HG02642 (cell line): ENCODE results near the gene PABPN1.

Source experiments
- ATAC-seq: cut with Tn5 transposase; IDR thresholded peaks from one replicate; pipeline ENCODE4 v1.9.1; 2021; ENCODE audit warnings: mild to moderate bottlenecking; ENCODE audit not compliant: unreplicated experiment, poor library complexity

The PABPN1 gene

GRCh38 chr14:23301288-23301968 lies 19.8 kb upstream of the PABPN1 start:
- peak; percentile 80 for ATAC-seq

- ATAC-seq: peak; percentile 20
Observed at GRCh38 chr14:23301969-23302289, 19.3 kb upstream of the PABPN1 start.

DNA sequence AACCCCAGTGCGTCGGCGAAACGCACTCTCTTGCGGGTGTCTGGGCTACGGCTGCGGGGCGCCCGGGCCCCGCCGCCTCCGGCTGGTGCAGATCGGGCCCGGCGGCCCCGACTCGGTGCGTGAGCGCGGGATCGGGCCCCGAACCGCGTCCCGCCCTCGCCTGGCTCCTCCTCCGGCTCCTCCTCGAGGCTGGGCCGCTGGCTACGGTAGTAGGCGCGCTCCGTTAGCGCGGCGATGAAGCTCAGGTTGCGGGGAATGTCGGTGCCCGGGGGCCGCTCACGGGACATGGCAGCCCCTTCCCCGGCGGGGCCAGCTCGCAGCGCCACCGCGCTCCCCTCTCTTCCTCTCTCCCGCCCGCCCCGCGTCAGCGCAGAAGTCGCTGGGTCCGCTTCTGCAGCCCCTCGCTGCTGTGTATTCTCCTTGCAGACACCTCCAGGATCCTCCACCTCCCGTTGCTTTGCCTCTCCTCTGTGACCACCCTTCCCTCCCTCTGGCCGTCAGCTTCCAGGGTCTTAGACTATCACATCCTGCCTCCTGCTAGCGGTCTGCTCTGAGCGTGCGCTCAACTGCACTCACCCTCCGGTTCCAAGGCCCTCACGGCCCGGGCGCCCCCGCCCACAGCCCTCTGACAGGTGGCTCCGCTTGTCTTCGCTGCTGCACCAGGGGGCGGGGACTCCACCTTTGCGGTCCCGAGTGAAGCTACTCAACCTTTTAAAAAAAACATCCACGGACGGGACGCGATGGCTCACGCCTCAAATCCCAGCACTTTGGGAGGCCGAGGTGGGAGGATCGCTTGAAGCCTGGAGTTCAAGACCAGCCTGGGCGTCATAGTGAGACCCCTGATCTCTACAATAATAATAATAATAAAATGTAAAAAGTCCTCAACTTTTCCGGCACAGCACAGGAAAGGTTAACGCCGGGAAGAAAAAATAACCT lies 18.7 kb upstream of the PABPN1 start, which contains the start of gene PPP1R3E:
Gene PPP1R3E, minus strand, starts transcription at position 570 of the 936 bp plus-strand sequence. Its CDS starts 283 bp downstream, at position 287.
- ATAC-seq: peak; percentile 38

DNA sequence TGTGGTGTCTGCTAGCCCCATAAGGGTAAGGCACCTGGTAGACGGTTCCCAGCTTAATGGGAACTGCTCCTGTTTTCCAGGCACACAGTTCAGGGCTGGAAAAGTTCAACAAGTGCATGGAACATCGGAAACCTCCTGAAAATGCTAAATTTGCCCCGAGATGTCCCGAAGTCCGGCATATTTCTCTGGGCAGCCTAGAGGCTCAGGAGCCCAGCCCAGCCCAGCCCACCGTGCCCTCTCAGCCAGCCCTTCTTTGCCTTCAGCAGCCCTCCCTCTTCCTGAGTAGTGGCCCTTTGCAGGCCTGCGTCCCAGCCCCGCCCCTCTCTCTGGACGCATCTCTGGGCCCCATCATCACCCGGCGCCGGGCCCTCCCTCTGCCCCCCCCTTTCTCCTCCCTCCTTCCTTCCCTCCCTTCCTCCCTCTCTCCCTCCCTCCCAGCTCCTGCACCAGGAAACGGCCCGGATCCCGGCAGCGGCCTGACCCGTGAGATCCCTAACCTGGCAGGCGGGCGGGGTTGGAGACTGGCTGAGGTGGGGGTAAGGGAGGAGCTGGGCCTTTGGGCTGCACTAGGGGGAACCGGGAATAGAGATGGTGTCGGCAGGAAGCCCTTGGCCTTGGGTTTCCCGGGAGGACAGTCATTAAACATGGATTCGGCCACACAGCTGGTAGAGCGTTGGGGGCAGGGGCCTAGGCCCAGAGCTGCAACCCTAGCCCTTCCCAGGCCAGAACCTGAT lies 14.7 kb upstream of the PABPN1 start, which contains the start of gene BCL2L2:
Gene BCL2L2, plus strand, starts transcription at position 422 of the 734 bp plus-strand sequence. CDS start 935 bp downstream, outside the sequence.
- ATAC-seq: no peak

GRCh38 chr14:23307146-23307530 lies 14.1 kb upstream of the PABPN1 start:
- no peak for ATAC-seq

DNA sequence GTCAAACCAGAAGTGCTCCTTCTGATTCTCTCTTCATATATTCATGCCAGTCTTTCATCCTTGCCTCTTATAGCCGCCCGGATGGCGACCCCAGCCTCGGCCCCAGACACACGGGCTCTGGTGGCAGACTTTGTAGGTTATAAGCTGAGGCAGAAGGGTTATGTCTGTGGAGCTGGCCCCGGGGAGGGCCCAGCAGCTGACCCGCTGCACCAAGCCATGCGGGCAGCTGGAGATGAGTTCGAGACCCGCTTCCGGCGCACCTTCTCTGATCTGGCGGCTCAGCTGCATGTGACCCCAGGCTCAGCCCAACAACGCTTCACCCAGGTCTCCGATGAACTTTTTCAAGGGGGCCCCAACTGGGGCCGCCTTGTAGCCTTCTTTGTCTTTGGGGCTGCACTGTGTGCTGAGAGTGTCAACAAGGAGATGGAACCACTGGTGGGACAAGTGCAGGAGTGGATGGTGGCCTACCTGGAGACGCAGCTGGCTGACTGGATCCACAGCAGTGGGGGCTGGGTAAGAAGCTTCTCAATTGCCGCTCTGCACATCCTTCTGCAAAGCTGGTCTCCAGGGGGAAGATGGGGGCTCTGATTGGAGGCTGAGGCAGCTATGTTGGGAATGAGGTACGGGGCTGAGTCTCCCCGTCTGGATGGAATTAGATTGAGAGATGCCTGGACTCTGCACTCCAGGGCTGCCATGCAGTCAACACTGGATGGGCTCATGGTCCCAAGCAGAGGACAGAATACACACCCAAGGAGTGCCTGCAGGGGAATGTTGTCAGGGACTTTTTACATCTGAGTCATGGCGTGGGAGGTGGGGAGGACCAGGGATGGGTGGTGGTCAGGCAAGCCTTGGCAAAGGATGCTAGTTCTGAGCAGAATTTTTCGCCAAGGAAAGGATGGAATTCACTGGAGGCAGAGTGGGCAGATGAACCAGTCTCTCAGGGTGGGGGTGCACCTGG lies 13.3 kb upstream of the PABPN1 start:
- no peak for ATAC-seq

DNA sequence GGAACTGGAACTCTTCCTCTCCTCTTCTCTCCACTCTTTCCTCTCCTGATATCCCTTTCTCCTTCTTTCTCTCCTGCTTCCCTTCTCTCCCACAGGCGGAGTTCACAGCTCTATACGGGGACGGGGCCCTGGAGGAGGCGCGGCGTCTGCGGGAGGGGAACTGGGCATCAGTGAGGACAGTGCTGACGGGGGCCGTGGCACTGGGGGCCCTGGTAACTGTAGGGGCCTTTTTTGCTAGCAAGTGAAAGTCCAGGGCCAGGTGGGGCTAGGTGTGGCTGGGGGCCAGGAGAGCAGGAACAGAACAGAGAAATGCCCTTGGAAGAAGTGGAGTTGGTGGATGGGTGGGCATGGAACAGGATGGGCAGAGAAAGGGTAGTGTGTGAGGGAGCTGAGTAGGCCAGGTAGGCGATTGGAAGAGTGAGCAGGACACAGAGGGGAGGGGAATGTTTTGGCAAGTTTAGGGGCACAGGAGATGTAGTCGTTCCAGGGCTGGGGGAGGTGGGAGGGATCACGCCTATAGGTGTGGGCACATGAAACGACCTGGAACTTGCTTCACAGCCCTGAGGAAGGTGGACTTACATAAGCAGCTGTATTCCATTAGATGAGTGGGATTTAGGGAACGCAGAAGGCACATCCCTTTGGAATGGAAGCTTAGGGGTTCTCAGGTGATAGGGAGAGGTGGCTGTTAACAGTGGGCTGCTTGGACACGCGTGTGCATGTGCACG lies 12.4 kb upstream of the PABPN1 start:
- no peak for ATAC-seq

- no peak for ATAC-seq
Observed at GRCh38 chr14:23310546-23310945, 10.7 kb upstream of the PABPN1 start.

DNA sequence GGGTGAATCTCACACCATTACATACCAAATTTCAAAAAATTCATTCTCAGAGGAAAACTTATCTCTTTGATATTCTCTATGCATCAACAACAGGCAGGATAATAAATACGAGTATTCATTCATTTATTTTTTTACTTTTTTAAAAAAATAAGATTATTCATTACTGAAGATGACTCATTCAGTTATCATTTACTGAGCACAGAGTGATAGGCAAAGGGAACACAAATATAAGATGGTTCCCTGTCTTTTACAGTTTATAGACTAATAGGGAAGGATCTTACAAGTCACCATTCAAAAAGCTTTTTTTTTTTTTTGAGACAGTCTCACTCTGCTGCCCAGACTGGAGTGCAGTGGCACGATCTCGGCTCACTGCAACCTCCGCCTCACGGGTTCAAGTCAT lies 5.0 kb upstream of the PABPN1 start:
- ATAC-seq: no peak

- no peak for ATAC-seq
Observed at GRCh38 chr14:23319746-23320583, 1.3 kb upstream of the PABPN1 start.

GRCh38 chr14:23321572-23322547 lies 603 bp downstream of the PABPN1 start:
- ATAC-seq: peak; percentile 15

DNA sequence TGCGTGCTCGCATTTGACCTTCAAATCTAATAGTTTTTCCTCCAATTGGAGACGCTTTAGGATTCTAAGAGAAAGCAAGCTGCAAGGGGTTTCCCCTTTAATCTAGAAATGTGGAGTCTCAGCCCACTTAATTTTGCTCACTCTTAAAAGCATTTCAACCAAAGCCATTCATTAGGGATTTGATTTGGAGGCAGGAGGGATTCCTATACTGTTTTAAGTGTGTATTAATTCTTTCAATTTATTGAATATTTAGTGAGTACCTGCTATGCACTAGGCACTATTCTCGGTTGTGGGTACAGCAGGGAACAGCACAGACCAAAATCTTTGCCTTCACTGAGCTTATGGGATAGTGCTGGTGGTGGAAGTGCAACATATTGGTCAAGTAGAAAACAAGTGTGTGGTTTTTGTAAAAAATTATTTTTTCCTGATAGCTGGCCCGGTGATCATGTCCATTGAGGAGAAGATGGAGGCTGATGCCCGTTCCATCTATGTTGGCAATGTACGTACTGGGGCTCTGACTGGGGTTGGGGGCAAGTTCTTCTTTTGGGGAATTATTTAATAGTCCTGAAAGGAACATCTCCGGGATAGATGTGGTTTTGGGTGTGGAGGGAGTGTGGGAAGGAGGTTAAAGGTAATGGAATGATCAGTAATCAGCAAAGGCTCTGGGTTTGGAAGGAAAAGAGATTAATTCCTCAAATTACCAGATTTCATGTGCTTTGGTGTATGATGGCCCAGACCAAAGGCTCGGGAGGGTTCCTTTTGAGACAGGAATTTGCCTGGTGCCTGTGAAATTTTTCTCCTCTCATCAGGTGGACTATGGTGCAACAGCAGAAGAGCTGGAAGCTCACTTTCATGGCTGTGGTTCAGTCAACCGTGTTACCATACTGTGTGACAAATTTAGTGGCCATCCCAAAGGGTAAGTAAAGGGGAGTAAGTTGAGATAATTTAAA lies 1.6 kb downstream of the PABPN1 start:
- no peak for ATAC-seq

GRCh38 chr14:23323838-23324454 lies 2.7 kb downstream of the PABPN1 start:
- ATAC-seq: no peak

DNA sequence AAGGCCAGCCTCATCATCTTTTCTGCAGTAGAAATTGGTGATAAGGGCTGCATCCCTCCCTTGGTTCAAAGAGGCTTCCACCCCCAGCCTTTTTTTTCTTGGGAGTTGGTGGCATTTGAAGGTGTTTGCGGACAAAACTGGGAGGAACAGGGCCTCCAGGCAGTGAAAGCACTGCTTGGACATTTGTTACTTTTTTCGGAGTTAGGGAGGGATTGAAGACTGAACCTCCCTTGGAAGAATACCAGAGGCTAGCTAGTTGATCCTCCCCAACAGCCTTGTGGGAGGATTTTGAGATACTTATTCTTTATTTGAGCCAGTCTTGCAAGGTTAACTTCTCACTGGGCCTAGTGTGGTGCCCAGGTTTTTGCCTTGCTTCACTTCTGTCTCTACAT lies 3.2 kb downstream of the PABPN1 start:
- no peak for ATAC-seq

- no peak for ATAC-seq
Observed at GRCh38 chr14:23324993-23325392, 3.7 kb downstream of the PABPN1 start.
